Lower lobe of right lung (tissue), 2 donors: Measurements from ENCODE around the gene ZNF345. TPM values are rescaled to one million over a fixed set of nuclear protein-coding genes. Genes with fewer than 3 reads are reported as not detected.

ENCODE experiments used
- ATAC-seq, 2 donors: fragments of 200-7000 bp; cut with Tn5 transposase; one replicate each; pipeline ENCODE4 v1.9.1; 2020 to 2022; ENCODE audit warnings: mild to moderate bottlenecking in 2 of 2, moderate library complexity in 2 of 2
- DNase-seq: peaks from one replicate; pipeline ENCODE4 v3.0.0-alpha.2; 2020
- H3K27ac ChIP-seq: fragments of 200-600 bp; one replicate; pipeline ENCODE4 v1.8.0; 2022
- H3K27me3 ChIP-seq: fragments of 200-600 bp; one replicate; pipeline ENCODE4 v1.8.0; 2022; ENCODE audit warnings: low read depth
- H3K36me3 ChIP-seq: fragments of 200-600 bp; one replicate; pipeline ENCODE4 v1.8.0; 2022; ENCODE audit warnings: mild to moderate bottlenecking
- H3K4me1 ChIP-seq: fragments of 200-600 bp; one replicate; pipeline ENCODE4 v1.8.0; 2022
- H3K4me3 ChIP-seq: fragments of 200-600 bp; one replicate; pipeline ENCODE4 v1.8.0; 2022; ENCODE audit warnings: mild to moderate bottlenecking
- H3K9me3 ChIP-seq: fragments of 200-600 bp; one replicate; pipeline ENCODE4 v1.8.0; 2022
- CTCF ChIP-seq: fragments of 200-600 bp; IDR thresholded peaks from one replicate; pipeline ENCODE4 v1.8.0; 2022; ENCODE audit warnings: antibody characterized with exemption, mild to moderate bottlenecking
- intact Hi-C: fragments of 100-400 bp; cut with DNase I; formaldehyde crosslinking; loops from one replicate; pipeline ENCODE4 v1.11.0; 2022
- long read RNA-seq: library from polyadenylated mRNA; unstranded; transcript quantifications from one replicate; pipeline ENCODE4 v2.0.0, GENCODE V29; 2021
- total RNA-seq: library from RNA; stranded (reverse); fragmentation: NEBNext Ultra II Directional; extraction: Animal tissue kit (Norgen Biotek cat#: 25700); gene quantifications from one replicate; pipeline ENCODE4 v1.2.1, GENCODE V29; 2021
- donor health status: DM: no; HTN: yes; CAD: no; lungs with severe emphysema.

The ZNF345 gene
- total RNA-seq = 7.0 TPM
- long read RNA-seq, partial matches to known transcripts = 2 of 15 reads
- long read RNA-seq, other reads (novel, unspliced or antisense) = 5 of 15 reads

GRCh38 chr19:36850559-36851442 lies at the start of gene ZNF345:
Gene ZNF345, plus strand, starts transcription at chr19:36850876. Its CDS starts 25,955 bp downstream, at chr19:36876831.
- DNase-seq (peak; percentile 92), ATAC-seq (peak; percentile 98)
- H3K27me3 ChIP-seq = no peaks in the 10 kb centered on the region
- intact Hi-C loops = no loop called here
- peaks cover 20% of the 10 kb centered on the region for H3K9me3 ChIP-seq
- peaks cover 24% of the 10 kb centered on the region for H3K4me1 ChIP-seq
- no peak for TF ChIP-seq CTCF
- peak within 1 kb of the TSS; percentile 98 for H3K4me3 ChIP-seq
- peak within 1 kb of the TSS; percentile 94 for H3K27ac ChIP-seq
- H3K36me3 ChIP-seq = peaks cover 4% of the 10 kb centered on the region

- DNase-seq (no peak), ATAC-seq (no peak)
- no peaks in the 10 kb centered on the region for H3K27me3 ChIP-seq
- H3K27ac ChIP-seq = no peak overlapping the region
- H3K4me3 ChIP-seq = no peak overlapping the region
- no peak for TF ChIP-seq CTCF
- intact Hi-C loops = no loop called here
- no peaks in the 10 kb centered on the region for H3K36me3 ChIP-seq
- H3K9me3 ChIP-seq = peaks cover 94% of the 10 kb centered on the region
- no peaks in the 10 kb centered on the region for H3K4me1 ChIP-seq
Measured at GRCh38 chr19:36805364-36805763, 45.3 kb upstream of the ZNF345 start.

- ATAC-seq (no peak), DNase-seq (no peak)
- no peaks in the 10 kb centered on the region for H3K36me3 ChIP-seq
- H3K27ac ChIP-seq = no peak overlapping the region
- no peak overlapping the region for H3K4me3 ChIP-seq
- no peaks in the 10 kb centered on the region for H3K4me1 ChIP-seq
- intact Hi-C loops = no loop called here
- H3K27me3 ChIP-seq = no peaks in the 10 kb centered on the region
- peaks cover 98% of the 10 kb centered on the region for H3K9me3 ChIP-seq
- no peak for TF ChIP-seq CTCF
Measured at GRCh38 chr19:36807029-36807428, 43.6 kb upstream of the ZNF345 start.

GRCh38 chr19:36819130-36819630 lies 31.5 kb upstream of the ZNF345 start:
- TF ChIP-seq CTCF = no peak
- peaks cover 100% of the 10 kb centered on the region for H3K9me3 ChIP-seq
- intact Hi-C loops = no loop called here
- DNase-seq (no peak), ATAC-seq (no peak)
- H3K36me3 ChIP-seq = peaks cover 32% of the 10 kb centered on the region
- no peak overlapping the region for H3K27ac ChIP-seq
- H3K27me3 ChIP-seq = no peaks in the 10 kb centered on the region
- no peak overlapping the region for H3K4me3 ChIP-seq
- H3K4me1 ChIP-seq = no peaks in the 10 kb centered on the region

- DNase-seq = no peak
- H3K9me3 ChIP-seq = peaks cover 100% of the 10 kb centered on the region
- intact Hi-C loops = no loop called here
- H3K27ac ChIP-seq = no peak overlapping the region
- no peak for ATAC-seq
- peaks cover 47% of the 10 kb centered on the region for H3K36me3 ChIP-seq
- H3K27me3 ChIP-seq = no peaks in the 10 kb centered on the region
- H3K4me1 ChIP-seq = no peaks in the 10 kb centered on the region
- H3K4me3 ChIP-seq = no peak overlapping the region
- no peak for TF ChIP-seq CTCF
Measured at GRCh38 chr19:36821758-36822157, 28.9 kb upstream of the ZNF345 start.
